GM12872 (cell line): ENCODE results near the gene PSMC3.

Experiments used
- CTCF ChIP-seq: IDR thresholded peaks from 3 replicates; pipeline ENCODE4 v1.5.1; 2011; ENCODE audit warnings: low read depth, mild to moderate bottlenecking, low read length, moderate library complexity; ENCODE audit not compliant: insufficient read depth

Gene PSMC3

DNA sequence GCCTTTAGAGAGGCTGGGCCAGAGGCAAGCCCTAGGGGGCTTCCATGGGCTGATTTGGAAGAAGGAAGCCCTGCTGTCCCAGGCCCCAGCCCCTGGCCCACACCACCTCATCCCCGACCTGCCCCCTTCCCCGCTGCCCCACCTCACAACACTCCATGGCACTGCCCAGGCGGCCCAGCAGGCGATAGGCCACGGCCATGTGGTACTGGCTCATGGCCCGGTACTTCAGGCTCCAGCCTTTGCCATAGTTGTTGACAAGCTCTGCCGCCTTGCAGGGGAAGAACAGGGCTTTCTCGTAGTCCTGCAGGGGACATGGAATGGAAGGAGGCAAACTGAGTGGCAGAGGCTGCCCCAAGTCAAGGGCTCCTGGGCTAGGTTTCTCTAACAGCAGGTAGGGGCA, 16.3 kb upstream of the PSMC3 start:
- TF ChIP-seq CTCF = no peak

GRCh38 chr11:47441421-47441820, 15.2 kb upstream of the PSMC3 start:
- TF ChIP-seq CTCF = no peak

- TF ChIP-seq CTCF = no peak
Observed at GRCh38 chr11:47440054-47440476, 13.8 kb upstream of the PSMC3 start.

DNA sequence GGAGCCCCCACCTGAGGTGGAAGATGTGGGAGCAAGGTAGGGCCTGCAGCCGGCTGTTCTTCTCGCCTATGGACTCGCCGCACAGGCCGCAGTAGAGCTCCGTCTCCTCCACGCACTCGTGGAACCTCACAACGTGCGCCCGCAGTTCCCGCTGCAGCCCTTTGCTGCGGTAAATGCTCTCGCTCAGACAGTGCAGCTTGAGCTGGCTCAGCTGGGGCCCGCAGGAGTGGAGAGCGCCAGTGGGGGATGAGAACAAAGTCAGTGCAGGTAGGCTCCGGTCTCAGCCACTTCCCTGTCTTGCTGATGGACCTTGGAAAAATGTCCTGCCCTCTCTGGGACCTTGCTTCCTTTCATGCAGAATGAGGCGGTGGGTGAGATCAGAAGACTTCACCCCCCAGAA, 12.5 kb upstream of the PSMC3 start:
- no peak for TF ChIP-seq CTCF

GRCh38 chr11:47437746-47438418, 11.6 kb upstream of the PSMC3 start:
- no peak for TF ChIP-seq CTCF

DNA sequence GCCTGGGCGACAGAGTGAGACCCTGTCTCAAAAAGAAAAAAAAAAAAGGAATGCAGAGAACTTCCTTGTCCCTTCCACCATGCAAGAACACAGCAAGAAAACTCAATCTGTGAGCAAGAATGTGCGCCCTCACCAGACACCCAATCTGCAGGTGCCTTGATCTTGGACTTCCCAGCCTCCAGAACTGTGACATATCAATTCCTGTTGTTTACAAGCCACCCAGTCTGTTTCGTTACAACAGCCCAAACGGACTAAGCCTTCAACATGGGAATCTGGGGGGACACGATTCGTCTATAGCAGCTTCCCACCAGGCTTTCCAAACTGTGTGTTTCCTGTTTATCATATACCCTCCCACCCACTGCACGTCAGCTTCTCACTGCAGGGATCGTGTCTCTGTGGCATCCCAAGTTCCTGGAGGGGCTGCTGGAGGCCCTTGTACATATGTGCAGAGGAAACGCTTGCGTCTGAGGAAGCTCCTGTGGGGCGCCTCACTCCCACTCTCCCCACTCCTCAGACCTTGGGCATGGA, 11.0 kb upstream of the PSMC3 start:
- no peak for TF ChIP-seq CTCF

DNA sequence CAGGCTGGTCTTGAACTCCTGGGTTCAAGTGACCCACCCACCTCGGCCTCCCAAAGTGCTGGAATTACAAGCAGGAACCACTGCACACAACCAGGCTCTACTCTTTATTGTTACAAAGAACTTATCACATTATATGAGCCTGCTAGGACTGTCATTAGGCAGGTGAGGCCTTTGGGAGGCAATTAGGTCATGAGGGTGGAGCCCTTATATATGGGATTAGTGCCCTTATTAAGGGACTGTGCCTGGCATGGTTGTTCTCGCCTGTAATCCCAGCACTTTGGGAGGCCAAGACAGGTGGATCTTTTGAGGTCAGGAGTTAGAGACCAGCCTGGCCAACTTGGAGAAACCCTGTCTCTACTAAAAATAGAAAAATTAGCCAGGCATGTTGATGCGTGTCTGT, 10.5 kb upstream of the PSMC3 start:
- no peak for TF ChIP-seq CTCF
